IMR-90 (cell line): ENCODE results near the gene MRPL38. TPM values are rescaled to one million over a fixed set of nuclear protein-coding genes. Genes with fewer than 3 reads are reported as not detected.

ENCODE experiments used
- ATAC-seq: fragments of 200-7000 bp; cut with Tn5 transposase; 2 replicates; pipeline ENCODE4 v1.9.1; 2020; ENCODE audit warnings: low read depth, mild to moderate bottlenecking, moderate library complexity
- BruUV-seq: library from RNA; stranded (reverse); fragments of 400-500 nt; replicated peaks from 2 replicates; lab custom pipeline; 2021; lab: Mats Ljungman, UMichigan
- CTCF ChIA-PET: fragments of 300-600 bp; formaldehyde crosslinking; extraction: SDS; loops from one replicate; lab custom pipeline; 2021; ENCODE audit warnings: antibody characterized with exemption; lab: Yijun Ruan, JAX
- POLR2A ChIA-PET: fragments of 300-600 bp; sonication (Branson Sonifier 250); formaldehyde crosslinking; loops from one replicate; lab custom pipeline; 2022; ENCODE audit warnings: antibody characterized with exemption; ENCODE audit not compliant: unreplicated experiment; lab: Charles Lee
- DNase-seq: peaks from one replicate; pipeline ENCODE4 v3.0.0; 2013
- H2AFZ ChIP-seq: replicated peaks from 2 replicates; pipeline ENCODE3; 2013; ENCODE audit warnings: low read length, mild to moderate bottlenecking; ENCODE audit not compliant: poor library complexity
- H2AK5ac ChIP-seq: 2 replicates; pipeline ENCODE4 v1.6.1; 2013; ENCODE audit warnings: low read depth, low read length, inconsistent platforms
- H2AK9ac ChIP-seq: replicated peaks from 2 replicates; pipeline ENCODE3; 2013; ENCODE audit warnings: mild to moderate bottlenecking, low read depth, low read length, moderate library complexity; ENCODE audit not compliant: poor library complexity
- H2BK120ac ChIP-seq: 2 replicates; pipeline ENCODE4 v1.6.1; 2013; ENCODE audit warnings: low read depth, low read length, inconsistent platforms
- H2BK15ac ChIP-seq: 3 replicates; pipeline ENCODE4 v1.6.1; 2013; ENCODE audit warnings: low read depth, low read length, inconsistent platforms
- H2BK20ac ChIP-seq: 2 replicates; pipeline ENCODE4 v1.6.1; 2013; ENCODE audit warnings: low read depth, mild to moderate bottlenecking, inconsistent platforms, low read length, moderate library complexity
- H2BK5ac ChIP-seq: 2 replicates; pipeline ENCODE4 v1.6.1; 2013; ENCODE audit warnings: mild to moderate bottlenecking, low read depth, low read length, inconsistent platforms; ENCODE audit not compliant: poor library complexity, severe bottlenecking
- H3K14ac ChIP-seq: replicated peaks from 2 replicates; pipeline ENCODE4 v1.6.1; 2013; ENCODE audit warnings: low read depth, low read length, inconsistent platforms
- H3K18ac ChIP-seq: 2 replicates; pipeline ENCODE4 v1.6.1; 2013; ENCODE audit warnings: low read depth, low read length, control low read depth
- H3K23ac ChIP-seq: 2 replicates; pipeline ENCODE4 v1.6.1; 2013; ENCODE audit warnings: low read depth, low read length, inconsistent platforms
- H3K27ac ChIP-seq: 2 replicates; pipeline ENCODE4 v1.5.1; 2013; ENCODE audit warnings: mild to moderate bottlenecking, control low read depth, low read length; ENCODE audit not compliant: insufficient read depth
- H3K27me3 ChIP-seq: 2 replicates; pipeline ENCODE4 v1.6.1; 2013; ENCODE audit warnings: low read length; ENCODE audit not compliant: control insufficient read depth, insufficient read depth
- H3K36me3 ChIP-seq: 2 replicates; pipeline ENCODE4 v1.6.1; 2013; ENCODE audit warnings: low read length, mixed read lengths; ENCODE audit not compliant: control insufficient read depth, insufficient read depth
- H3K4ac ChIP-seq: 2 replicates; pipeline ENCODE4 v1.6.1; 2013; ENCODE audit warnings: low read depth, low read length, inconsistent platforms
- H3K4me1 ChIP-seq: 2 replicates; pipeline ENCODE4 v1.6.1; 2013; ENCODE audit warnings: low read length, mixed read lengths; ENCODE audit not compliant: control insufficient read depth, insufficient read depth
- H3K4me2 ChIP-seq: 2 replicates; pipeline ENCODE4 v1.6.1; 2013; ENCODE audit warnings: low read depth, mild to moderate bottlenecking, control low read depth, low read length, moderate library complexity
- H3K4me3 ChIP-seq: 2 replicates; pipeline ENCODE4 v1.5.1; 2013; ENCODE audit warnings: low read depth, mild to moderate bottlenecking, control low read depth, low read length, moderate library complexity; ENCODE audit not compliant: insufficient read depth
- H3K56ac ChIP-seq: 2 replicates; pipeline ENCODE4 v1.6.1; 2013; ENCODE audit warnings: low read length, inconsistent platforms; ENCODE audit not compliant: insufficient read depth; ENCODE audit errors: extremely low read depth
- H3K79me1 ChIP-seq, 2 experiments: 2 replicates each; pipeline ENCODE4 v1.6.1; 2013; ENCODE audit warnings: low read length in 2 of 2, inconsistent platforms in 1 of 2, low read depth in 1 of 2
- H3K9ac ChIP-seq: 2 replicates; pipeline ENCODE4 v1.6.1; 2013; ENCODE audit warnings: low read depth, low read length, control low read depth
- H3K9me1 ChIP-seq: 2 replicates; pipeline ENCODE4 v1.6.1; 2013; ENCODE audit warnings: low read length, inconsistent platforms; ENCODE audit not compliant: insufficient read depth
- H3K9me3 ChIP-seq: 2 replicates; pipeline ENCODE4 v1.6.1; 2013; ENCODE audit warnings: low read length; ENCODE audit not compliant: control insufficient read depth, insufficient read depth
- H4K20me1 ChIP-seq: 2 replicates; pipeline ENCODE4 v1.6.1; 2013; ENCODE audit warnings: low read length, inconsistent platforms; ENCODE audit not compliant: insufficient read depth
- H4K5ac ChIP-seq: 2 replicates; pipeline ENCODE4 v1.6.1; 2013; ENCODE audit warnings: mild to moderate bottlenecking, low read depth, low read length, control low read depth
- H4K8ac ChIP-seq, 2 experiments: 2 replicates each; pipeline ENCODE4 v1.6.1; 2013; ENCODE audit warnings: low read depth in 2 of 2, low read length in 2 of 2, control low read depth in 1 of 2, inconsistent platforms in 1 of 2
- H4K91ac ChIP-seq: 2 replicates; pipeline ENCODE4 v1.6.1; 2013; ENCODE audit warnings: low read depth, low read length, inconsistent platforms; ENCODE audit not compliant: insufficient read depth
- WGBS, 2 experiments: methylation state at CpG; one replicate each; pipeline versions ENCODE4 v1.1.5 to v1.1.7; 2013; ENCODE audit warnings: missing lambda C conversion rate in 2 of 2; ENCODE audit not compliant: insufficient read length in 1 of 2; ENCODE audit errors: extremely low coverage in 2 of 2; 5-methylcytosine and 5-hydroxymethylcytosine counted together
- dilution Hi-C: fragments of 300-500 bp; cut with HindIII; formaldehyde crosslinking; loops from one replicate; pipeline ENCODE4 v1.14.3; 2018; ENCODE audit warnings: low sequenced_read_pairs; ENCODE audit not compliant: unreplicated experiment
- in situ Hi-C: fragments of 300-500 bp; cut with MboI; formaldehyde crosslinking; loops from 3 replicates; pipeline ENCODE4 v1.14.3; 2019; ENCODE audit warnings: low sequenced_read_pairs, inconsistent platforms, mixed read lengths
- intact Hi-C: fragments of 100-400 bp; cut with micrococcal nuclease; formaldehyde crosslinking; loops from 2 replicates; pipeline ENCODE4 v1.10.0; 2022
- polyA plus RNA-seq, 3 experiments: library from polyadenylated mRNA; depleted of rRNA; stranded (reverse); fragments of >200 nt; gene quantifications; 2 replicates each; pipeline ENCODE4 v1.2.3, GENCODE V29; 2012; ENCODE audit warnings: low replicate concordance in 1 of 3
- total RNA-seq: library from RNA; depleted of rRNA; stranded (reverse); fragments of >200 nt; gene quantifications from 2 replicates; pipeline ENCODE4 v1.2.3, GENCODE V29; 2012
- TF ChIP-seq, protein P1 (sequence below): conservative IDR thresholded peaks from 2 replicates; pipeline ENCODE4 v1.5.1; 2012; ENCODE audit warnings: mild to moderate bottlenecking, low read depth, low read length, improper control_type of control experiment

MRPL38 gene
- total and polyA plus RNA-seq, 2 of the 4 experiments (the other 2 are of a cell fraction), result 13.3 to 42.5 TPM

- Histone ChIP-seq H3K27me3 (no peaks in the 10 kb centered on the region), H3K4me1 (peaks cover 8% of the 10 kb centered on the region), H3K9me1 (peaks cover 7% of the 10 kb centered on the region), H4K91ac (no peak overlapping the region), H3K4ac (no peak overlapping the region), H4K20me1 (peaks cover 13% of the 10 kb centered on the region), H4K5ac (no peak overlapping the region), H3K18ac (no peak overlapping the region), H2AFZ (no peak overlapping the region), H2BK5ac (no peak overlapping the region), H3K79me1 (peaks cover 6 to 29% of the 10 kb centered on the region in 2 experiments; a peak in 3 of 4 replicates), H3K9ac (no peak overlapping the region), H3K23ac (no peak overlapping the region), H3K9me3 (no peaks in the 10 kb centered on the region), H2AK9ac (no peak overlapping the region), H3K4me3 (no peak overlapping the region), H3K27ac (no peak overlapping the region), H3K4me2 (no peak overlapping the region), H3K14ac (no peak overlapping the region), H4K8ac (no peak overlapping the region), H2BK15ac (no peak overlapping the region), H2BK120ac (no peak overlapping the region), H3K36me3 (peaks cover 48% of the 10 kb centered on the region), H2BK20ac (no peak overlapping the region), H2AK5ac (no peak overlapping the region), H3K56ac (no peak overlapping the region)
- ChIA-PET POLR2A (no interaction called here), CTCF (no interaction called here)
- no peak for DNase-seq
- WGBS, 2 experiments, result 90% methylated on average over 3 of the region's 12 CpGs; no CpG with 5 or more reads in 1 of the 2 experiments
- in situ Hi-C loops, result no loop called here
- BruUV-seq, result no TSS peak
- TF ChIP-seq, protein P1, sequence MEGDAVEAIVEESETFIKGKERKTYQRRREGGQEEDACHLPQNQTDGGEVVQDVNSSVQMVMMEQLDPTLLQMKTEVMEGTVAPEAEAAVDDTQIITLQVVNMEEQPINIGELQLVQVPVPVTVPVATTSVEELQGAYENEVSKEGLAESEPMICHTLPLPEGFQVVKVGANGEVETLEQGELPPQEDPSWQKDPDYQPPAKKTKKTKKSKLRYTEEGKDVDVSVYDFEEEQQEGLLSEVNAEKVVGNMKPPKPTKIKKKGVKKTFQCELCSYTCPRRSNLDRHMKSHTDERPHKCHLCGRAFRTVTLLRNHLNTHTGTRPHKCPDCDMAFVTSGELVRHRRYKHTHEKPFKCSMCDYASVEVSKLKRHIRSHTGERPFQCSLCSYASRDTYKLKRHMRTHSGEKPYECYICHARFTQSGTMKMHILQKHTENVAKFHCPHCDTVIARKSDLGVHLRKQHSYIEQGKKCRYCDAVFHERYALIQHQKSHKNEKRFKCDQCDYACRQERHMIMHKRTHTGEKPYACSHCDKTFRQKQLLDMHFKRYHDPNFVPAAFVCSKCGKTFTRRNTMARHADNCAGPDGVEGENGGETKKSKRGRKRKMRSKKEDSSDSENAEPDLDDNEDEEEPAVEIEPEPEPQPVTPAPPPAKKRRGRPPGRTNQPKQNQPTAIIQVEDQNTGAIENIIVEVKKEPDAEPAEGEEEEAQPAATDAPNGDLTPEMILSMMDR, result no peak
- dilution Hi-C loops, result no loop called here
- ATAC-seq, result no peak
- intact Hi-C loops, result no loop called here
These were observed 53.6 kb downstream of the MRPL38 start for GRCh38 chr17:75850928-75851692.
